Hypothalamus (tissue), 51 donors: ENCODE results near the gene ZCCHC7.
"Not testable (repeated sequence)": the region's sequence is repeated elsewhere in the genome, so short reads cannot be mapped to it uniquely, and the experiment has no call there.

ENCODE experiments used
- DNase-seq, 51 donors: peaks; one replicate each; lab custom pipeline; 2025; lab: John Stamatoyannopoulos, UW

ZCCHC7 gene

GRCh38 chr9:37386988-37387387, 266.6 kb downstream of the ZCCHC7 start:
- DNase-seq = no peak

DNA sequence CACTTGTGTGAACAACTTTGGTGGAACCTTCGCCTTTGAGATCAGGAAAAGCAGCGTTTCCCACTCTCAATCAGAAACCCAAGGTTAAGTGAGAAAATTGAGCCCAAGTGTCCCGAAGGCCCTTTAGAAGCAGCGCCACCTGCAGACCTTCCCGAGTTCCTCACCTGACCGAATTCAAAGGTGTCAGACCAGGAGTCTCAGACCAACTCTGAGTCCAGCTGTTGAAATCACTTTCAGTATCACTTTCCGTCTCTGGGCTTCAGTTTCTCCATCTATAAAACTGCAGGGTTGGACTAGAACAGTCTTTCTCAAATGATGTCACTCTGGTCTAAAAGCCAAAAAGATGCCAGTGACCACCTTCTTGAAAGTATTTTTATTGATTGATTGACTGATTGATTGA, 270.4 kb downstream of the ZCCHC7 start:
- no peak for DNase-seq

DNA sequence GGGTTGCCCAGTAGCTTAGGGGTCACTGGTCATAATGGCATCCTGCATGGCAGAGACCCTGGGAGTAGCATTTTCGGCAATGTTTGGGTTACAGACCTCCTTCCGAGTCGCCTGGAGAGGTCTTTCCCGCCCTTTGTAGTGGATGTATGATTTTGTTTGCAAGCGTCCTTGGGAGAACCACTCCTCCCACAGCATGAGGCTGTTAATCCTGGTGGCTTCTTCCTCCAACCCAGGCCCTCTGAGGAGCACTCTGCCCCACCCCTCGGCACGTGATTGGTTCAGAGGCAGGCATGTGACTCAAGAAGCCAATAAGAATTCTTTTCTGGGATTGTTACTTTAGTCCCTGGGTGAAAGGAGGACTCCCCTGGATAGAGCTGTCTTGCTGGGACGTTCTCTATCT, 271.9 kb downstream of the ZCCHC7 start:
- DNase-seq = no peak

DNA sequence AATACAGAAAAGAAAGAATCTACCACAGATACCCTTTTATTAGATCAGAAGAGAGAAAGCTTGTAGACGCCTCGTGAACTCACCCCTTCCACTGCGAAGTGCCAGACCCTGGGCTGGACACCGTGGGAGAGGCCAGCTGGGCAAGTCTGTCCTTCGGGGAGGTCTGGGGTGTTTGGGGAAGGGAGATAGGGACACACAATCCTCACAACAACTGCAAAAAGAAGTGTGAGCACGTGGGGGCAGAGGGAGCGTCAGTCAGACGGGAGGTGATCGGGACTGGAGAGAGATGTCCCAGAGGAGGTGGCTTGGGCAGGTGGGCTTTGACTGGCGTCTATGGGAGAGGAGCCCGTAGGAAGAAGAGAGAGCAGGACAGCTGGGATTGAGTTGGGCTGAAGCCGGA, 274.9 kb downstream of the ZCCHC7 start:
- no peak for DNase-seq

DNA sequence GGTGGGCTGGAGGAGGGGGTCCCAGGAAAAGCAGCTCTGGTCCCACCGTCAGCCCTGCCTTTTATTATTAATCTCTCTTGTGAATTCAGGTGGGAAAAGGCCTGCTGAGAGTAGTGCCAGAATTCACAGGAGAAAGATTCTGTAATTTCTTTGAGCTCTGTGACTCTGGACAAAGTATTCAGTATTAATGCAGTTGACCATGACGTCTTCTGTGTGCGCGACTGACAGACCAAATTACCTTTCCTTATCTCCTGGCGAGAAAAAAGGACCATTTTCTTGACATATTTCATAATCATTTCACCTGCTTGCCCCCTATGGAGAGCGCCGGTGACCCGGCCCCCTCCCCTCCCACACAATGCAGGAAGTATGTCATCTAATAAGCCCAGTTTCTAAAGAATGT, 275.3 kb downstream of the ZCCHC7 start:
- DNase-seq = no peak

- not testable (repeated sequence) for DNase-seq
Measured at GRCh38 chr9:37397948-37398347, 277.6 kb downstream of the ZCCHC7 start.

- DNase-seq = no peak
Measured at GRCh38 chr9:37398464-37399025, 278.2 kb downstream of the ZCCHC7 start.

DNA sequence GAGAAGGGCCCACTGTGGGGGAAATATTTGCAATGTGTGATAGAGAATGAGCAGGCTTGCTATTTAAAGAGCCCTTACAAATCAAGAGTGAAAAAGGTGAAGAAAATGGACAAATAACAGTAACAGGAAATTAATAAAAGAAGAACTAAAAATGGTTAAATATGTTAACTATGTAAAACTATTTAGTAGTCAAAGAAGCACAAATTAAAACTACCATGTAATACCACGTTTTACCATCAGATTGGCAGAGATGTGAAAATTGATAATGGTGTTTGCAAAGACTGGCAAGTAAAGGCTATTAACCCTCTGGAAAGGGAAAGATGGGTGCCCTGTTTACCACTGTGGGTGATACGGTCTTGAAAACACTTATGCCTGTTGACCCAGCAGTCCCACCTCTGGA, 279.0 kb downstream of the ZCCHC7 start:
- DNase-seq = no peak

- no peak for DNase-seq
Measured at GRCh38 chr9:37404590-37404989, 284.2 kb downstream of the ZCCHC7 start.

GRCh38 chr9:37405350-37405749, 285.0 kb downstream of the ZCCHC7 start:
- no peak for DNase-seq

GRCh38 chr9:37405764-37406380, 285.5 kb downstream of the ZCCHC7 start:
- no peak for DNase-seq

DNA sequence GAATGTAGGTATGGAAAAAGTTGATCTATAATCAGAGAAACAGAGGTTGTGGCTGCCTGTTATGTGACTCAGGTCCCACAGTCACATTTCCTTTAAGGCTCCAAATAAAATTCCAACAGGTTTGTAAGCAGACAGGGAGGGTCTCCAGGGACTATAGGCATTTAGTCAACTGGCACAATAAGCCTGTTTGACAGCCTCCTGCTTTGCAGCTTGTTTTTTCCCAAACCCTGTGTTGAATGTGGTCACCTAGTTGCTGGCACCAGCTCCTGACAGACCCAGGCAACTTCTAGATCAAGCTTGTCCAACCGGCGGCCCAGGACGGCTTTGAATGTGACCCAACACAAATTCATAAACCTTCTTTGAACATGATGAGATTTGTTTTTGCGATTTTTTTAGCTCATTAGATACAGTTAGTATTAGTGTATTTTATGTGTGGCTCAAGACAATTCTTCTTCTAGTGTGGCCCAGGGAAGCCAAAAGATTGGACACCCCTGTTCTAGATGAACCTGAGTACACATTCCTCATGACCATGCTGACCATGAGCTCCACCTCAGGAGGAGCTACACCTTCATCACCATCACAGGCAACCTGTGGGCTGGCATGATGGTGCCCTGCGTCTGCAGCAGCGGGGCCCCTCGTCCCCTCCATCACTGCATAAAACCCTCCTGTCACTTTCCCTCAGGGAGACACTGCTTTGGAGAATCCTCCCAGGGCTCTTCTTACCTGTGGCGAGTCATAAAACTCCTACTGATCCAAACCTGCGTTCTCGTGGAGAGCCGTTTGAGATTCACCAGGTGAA, 286.4 kb downstream of the ZCCHC7 start:
- no peak for DNase-seq

DNA sequence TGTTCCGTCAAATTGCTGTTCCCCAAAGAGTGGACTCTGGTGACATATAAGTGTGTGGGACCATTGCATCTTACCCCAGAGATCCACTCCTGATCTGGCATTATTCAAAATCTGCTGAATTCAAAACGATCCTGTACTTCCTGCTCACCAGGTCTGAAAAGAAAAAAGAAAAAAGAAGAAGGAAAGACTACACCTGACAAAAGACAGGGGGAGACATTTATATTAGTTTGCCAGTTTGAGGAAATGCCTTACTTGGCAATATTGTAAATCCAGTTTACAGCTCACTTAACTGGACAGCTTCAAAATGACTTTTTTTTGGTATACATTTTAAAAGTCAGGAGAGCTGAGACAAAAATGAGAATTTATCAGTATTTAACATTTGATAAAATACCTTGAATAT, 287.1 kb downstream of the ZCCHC7 start:
- DNase-seq = no peak
